ENCODE data around the gene TRAF4.

- no peak for TF ChIP-seq CTCF (conservative IDR thresholded peaks at IDR 0.05; ENCODE audit: low read depth, low read length)
- no peak for TF ChIP-seq EZH2 (IDR thresholded peaks at IDR 0.05; ENCODE audit: low read length, unreplicated experiment)
These were observed 44.3 kb downstream of the TRAF4 start for GRCh38 chr17:28788100-28788499.

Data from PC-3 (cell line).